ENCODE data around the gene OR6S1. TPM values are rescaled to one million over a fixed set of nuclear protein-coding genes. Genes with fewer than 3 reads are reported as not detected.
"Not testable (repeated sequence)": the region's sequence is repeated elsewhere in the genome, so short reads cannot be mapped to it uniquely, and the experiment has no call there.

OR6S1 gene
- total RNA-seq, 1 donor from 2014 or later, result not detected

DNA sequence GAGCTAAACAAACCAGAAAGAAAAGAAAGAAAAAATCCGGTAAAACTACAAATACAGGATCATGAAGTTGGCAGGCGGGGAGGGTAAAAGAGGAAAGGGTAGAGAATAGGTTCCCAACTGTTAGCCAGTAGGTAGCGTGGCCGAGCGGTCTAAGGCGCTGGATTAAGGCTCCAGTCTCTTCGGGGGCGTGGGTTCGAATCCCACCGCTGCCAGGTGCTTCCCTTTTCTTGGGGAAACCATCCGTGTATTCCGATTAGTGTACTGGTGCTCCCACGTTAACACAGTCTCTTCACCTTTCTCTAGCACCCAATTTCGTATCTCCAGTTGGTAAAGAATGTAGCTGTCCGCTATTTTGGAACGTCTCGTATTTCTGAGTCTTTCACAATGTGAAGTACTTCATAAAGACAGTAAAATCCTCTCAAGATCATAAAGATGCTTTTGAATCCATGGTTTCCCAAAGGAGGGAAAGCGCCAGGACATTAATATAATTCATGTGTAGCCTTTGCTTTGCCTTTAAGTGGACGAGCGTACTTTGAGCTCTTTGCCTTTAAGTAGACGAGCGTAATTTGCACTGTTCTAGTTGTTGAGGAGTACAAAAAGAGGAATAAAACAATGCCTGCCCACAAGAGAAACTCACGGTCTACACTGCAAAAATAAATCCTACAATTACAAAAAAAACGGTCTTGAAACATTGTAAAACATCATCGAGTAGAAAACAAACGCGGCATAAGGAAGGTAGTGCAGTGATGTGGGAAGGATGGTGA lies 31.3 kb downstream of the OR6S1 start:
- peak; percentile 45 for DNase-seq

DNA sequence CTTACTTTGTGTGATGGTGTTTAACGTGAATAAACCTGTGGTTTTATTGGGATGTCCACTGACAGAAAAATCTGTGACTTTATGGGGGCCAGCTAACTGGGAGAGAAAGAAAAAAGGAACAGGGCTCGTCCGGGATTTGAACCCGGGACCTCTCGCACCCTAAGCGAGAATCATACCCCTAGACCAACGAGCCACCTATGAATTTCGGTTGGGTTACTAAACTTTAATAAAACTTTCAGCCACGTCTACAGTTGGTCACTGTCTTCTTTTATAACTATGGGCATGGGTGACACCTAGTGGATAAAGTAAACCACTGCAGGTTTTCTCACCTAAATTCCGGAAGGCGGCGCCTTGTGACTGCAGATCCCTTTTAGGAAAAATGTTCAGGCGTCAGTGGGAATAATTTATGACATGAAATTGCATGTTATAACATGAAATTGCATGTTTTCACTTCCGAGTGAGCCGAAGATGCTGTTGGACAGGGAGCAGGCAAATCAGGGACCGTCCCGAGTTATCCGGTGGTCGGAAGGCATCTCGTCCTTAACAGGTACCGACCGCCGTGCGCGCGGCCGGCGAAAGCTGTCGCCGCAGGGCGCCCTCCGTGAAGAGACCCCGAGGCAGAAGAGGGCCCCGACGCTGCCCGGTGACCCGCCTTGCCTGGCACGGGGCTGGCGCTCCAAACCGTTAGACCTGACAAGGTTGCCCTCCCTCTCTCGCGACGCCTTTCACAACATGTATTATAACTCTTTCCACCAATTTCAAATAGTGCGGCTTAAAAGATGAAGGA lies 32.1 kb downstream of the OR6S1 start:
- peak; percentile 39 for DNase-seq

DNA sequence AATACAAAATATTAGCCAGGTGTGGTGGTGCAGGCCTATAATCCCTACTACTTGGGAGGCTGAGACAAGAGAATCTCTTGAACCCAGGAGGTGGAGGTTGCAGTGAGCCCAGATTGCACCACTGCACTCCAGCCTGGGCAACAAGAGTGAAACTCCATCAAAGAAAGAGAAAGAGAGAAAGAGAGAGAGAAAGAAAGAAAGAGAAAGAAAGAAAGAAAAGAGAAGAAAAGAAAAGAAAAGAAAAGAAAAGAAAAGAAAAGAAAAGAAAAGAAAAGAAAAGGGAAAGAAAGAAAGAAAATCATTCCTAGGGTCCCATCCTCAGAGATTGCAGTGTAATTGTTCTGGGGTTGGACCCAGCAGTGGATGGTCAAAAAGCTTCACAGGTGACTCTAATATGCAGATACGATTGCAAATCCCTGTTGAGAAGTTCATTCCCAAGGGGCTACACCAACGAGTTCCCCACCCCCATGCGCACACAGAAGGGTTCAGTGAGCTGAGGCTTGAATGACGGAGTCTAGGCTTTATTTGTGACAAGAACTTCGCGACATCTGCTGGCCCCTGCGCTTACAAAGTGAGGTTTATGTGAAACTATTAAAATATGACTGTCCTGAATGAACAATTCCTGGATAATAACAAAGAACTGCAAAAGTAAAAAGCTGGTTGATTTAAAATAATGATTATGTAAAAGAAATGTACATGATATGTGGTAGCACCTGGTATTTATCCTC lies 32.9 kb downstream of the OR6S1 start:
- no peak for DNase-seq

DNA sequence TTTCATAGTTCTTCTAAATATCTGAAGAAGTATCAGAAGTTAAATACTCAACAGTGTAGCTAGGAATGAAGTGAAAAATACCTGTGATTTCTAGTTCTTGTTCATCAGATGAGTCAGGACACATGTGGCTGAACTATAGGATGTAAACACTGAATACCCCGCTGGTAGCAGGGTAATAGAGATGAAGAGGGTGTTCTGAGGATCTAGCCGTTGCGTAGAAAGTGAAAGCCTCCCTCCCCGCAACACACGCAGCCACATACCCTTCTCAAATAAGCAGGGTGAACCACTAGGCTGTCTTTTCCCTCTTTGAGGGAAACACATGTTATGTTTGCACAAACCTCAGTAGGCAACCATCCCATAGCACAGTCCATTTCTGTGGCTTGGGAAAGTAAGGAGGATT lies 33.9 kb downstream of the OR6S1 start:
- DNase-seq, result no peak

DNA sequence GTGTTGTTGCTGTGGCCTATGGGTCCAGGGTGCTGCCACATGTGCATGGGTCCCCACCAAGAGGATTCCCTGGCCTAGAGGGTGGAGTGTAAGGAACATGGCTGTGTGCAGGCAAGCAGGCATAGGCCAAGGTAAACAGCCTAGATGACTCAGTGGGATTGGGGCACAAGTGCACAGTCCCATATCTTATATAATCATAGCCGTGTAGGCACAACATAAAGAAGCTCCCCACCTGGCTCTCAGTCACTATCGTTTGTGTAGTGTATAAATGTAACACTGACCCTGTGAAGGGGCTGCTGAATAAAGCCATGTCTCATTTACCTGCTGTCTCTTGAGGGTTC lies 34.6 kb downstream of the OR6S1 start:
- no peak for DNase-seq

DNA sequence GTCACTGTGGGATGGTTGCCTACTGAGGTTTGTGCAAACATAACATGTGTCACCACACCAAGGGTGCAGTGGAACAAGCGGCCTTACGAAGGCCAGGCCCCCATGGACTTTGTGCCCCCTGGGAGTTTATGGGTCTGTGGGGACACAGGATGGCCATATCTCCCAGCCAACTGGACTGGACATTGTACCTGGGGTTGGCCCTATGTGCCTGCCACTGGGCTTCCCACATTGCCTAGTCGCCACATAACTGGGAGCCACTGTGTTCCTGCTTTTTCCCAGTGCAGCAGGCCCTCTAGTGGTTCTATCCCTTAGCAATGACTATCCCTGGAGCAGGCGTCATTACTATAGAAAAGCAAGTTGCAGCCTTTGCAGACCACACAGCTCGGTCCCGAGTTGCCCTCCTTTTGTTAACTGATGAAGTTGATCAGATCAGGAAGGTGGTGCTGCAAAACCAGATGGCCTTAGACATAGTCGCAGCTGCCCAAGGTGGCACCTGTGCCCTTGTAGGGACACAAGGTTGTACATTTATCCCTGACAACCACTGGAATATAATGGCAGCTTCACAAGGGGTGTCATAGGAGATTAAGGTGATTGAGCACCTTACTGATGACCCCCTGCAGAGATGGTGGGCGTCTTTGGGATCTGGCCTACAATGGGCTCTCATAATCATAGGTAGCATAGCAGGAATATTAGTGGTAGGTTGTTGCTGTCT lies 35.1 kb downstream of the OR6S1 start:
- DNase-seq, result no peak

DNA sequence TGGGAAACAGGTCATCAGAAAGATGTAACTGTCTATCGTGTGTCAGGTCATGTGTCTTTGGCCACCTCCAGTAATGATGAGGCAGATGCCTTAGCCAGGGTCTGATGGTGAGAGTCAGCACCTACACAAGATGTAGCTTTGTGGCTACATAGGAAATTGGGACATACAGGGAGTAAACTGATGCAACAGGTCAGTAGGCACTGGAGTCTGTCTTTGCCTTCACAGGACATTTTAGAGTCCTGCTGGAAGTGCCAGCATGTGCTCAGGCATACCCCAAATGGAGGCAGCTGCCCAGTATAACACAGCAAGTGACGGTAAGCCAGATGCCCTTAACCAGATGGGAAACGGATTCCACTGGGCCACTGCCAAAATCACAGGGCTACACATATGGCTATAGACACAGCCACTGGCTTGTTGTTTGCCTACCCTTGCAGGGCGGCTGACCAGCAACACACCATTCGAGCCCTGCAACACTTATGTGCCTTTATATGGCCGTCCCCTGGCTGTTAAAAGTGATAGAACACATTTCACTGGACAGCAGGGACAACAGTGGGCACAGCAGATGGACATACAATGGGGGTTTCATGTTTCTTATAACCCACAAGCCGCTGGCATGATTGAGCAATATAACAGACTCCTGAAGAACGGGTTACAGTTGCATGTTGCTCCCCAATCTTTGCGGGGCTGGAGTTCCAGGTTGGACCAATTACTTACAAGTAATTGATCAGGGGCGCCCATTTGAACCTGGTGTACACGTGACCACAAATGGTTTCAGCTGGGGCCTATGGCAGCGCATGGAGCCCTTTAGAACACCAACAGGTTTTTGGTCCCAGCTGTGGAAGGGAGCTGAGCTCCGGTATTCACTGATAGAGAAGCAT lies 37.4 kb downstream of the OR6S1 start:
- DNase-seq, result no peak

DNA sequence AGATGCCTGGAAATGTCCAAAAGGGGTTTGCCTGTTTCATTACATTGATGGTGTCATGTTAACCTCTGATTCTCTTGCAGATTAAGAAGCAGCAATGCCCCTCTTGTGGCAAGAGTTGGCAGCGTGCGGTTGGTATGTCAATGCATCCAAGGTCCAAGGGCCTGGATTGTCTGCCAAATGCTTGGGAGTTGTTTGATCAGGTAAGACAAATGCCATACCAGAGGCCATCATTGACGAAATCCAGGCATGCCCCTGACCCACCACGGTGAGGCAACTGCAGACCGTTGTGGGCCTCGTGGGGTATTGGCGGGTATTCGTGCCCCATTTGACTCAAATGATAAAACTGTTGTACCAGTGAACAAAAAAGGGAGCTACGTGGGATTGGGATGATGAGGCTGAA lies 38.9 kb downstream of the OR6S1 start:
- no peak for DNase-seq

DNA sequence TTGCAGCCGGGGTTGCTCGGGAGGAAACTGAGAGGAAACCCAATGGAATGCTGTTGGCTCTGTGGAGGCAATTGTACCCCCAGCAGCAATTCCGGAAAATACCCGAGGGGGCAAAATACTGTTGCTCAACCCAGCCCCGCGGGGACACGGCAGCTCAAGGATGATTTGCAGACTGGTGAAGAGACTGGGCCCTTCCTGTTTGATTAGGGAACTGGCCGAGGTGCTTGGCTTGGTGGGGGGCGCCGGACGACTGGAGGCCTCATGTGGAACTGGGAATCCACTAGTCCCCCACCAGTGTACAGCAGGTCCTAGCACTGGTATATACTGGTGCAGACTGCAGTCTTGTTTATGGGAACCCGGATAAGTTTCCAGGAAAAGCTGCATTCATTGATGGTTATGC lies 40.0 kb downstream of the OR6S1 start:
- no peak for DNase-seq

DNA sequence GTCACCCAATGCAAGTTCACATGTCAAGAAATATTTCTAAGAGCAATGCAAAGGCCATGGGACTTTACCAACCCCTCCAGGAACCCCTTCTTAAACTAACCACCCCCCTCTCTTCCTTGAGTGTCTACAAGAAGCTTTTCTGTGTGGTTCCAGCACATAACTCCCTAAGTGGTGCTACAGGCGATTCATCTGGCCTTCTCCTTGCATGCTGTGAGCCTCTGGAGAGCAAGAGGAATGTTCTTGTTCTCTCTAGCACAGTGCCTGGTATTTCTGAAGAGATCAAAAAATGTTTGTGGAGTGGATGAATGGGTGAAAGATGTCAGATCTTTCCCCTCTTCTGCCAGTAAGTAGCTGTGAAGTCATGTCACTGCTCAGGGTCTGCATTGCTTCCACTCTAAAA lies 44.4 kb downstream of the OR6S1 start:
- DNase-seq, result no peak

DNA sequence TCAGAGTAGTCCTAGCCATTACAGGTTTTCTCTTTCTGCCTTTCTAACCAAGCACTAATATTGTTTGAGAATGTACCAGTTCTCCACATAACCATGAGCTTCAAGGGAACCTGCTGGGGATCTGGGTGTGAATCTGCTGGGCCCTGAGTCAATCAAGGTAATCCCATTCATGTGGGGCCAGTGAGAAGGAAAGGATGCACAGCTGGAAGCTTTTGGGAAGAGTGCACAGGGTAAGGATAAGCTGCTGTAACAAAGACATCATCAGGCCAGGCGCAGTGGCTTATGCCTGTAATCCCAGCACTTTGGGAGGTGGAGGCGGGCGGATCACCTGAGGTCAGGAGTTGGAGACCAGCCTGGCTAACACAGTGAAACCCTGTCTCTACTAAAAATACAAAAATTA lies 45.8 kb downstream of the OR6S1 start:
- DNase-seq, result not testable (repeated sequence)

DNA sequence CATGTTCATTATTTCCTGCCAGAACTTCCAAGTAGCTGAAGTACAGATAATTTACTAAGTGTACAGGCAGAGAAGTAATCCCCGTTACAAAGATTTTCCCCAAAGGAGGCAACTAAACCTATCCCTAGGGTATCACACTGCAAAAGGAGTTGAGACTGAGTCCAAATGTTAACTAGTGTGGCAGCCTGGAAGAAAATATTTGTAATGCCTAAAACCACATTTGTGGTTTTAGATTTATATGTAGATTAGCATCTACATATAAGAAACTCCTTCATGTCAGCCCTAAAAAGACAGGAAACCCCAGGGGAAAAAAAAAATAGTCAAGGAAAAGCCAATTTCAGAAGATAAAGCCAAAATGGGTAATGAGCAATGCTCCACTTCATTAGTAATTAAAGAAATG lies 48.9 kb downstream of the OR6S1 start:
- DNase-seq, result no peak

DNA sequence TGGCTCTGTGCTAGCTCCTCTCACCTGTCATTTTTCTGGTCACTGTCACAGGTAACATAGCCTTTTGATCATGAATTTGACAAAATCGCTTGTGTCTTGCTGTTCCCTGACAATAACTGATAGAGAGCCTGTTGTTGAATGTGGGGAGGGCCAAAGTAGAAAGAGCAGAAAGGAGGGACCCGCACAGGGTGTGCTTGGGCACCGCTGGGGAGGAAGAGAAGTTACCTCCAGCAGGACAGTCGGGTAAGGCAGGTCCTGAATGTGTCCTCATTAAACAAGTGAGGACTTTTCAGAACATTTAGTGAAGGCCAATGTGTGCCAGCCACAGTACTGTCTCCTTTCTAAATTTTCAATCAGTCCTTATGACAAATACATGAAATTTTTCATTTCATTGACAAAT lies 50.3 kb downstream of the OR6S1 start, which contains the start of gene RNASE12:
Gene RNASE12 (minus strand): TSS at position 142 of the 400 bp plus-strand sequence. CDS start 653 bp downstream, outside the sequence.
- DNase-seq, result no peak

Small RNA genes lying within 50 kb of the gene (small RNA-seq; reads per million reads assigned to genes)
- gene RF00019, result not detected

Other genes with a start within 250 kb of the OR6S1 start
- gene TEP1, start 228.2 kb downstream of the OR6S1 start, total RNA-seq, result 8.4 TPM
- gene KLHL33, start 205.5 kb downstream of the OR6S1 start, total RNA-seq, result 0.31 TPM
- gene OSGEP, start 186.9 kb downstream of the OR6S1 start, total RNA-seq, result 36.8 TPM
- 56.9 TPM for gene APEX1, start 186.5 kb downstream of the OR6S1 start, total RNA-seq
- gene PIP4P1, start 180.3 kb downstream of the OR6S1 start, total RNA-seq, result 26.0 TPM
- gene PNP, start 172.3 kb downstream of the OR6S1 start, total RNA-seq, result 3.1 TPM
- not detected for gene RNASE10, start 136.2 kb downstream of the OR6S1 start, total RNA-seq
- not detected for gene RNASE9, start 80.6 kb downstream of the OR6S1 start, total RNA-seq
- gene RNASE11, start 53.7 kb downstream of the OR6S1 start, total RNA-seq, result not detected
- not detected for gene RNASE12, start 50.3 kb downstream of the OR6S1 start, total RNA-seq
- 2.2 TPM for gene RNASE4, start 42.9 kb upstream of the OR6S1 start, total RNA-seq
- 0.16 TPM for gene ANG, start 47.1 kb upstream of the OR6S1 start, total RNA-seq
- not detected for gene EDDM3A, start 104.2 kb upstream of the OR6S1 start, total RNA-seq
- not detected for gene EDDM3B, start 126.7 kb upstream of the OR6S1 start, total RNA-seq
- 1.1 TPM for gene RNASE6, start 139.6 kb upstream of the OR6S1 start, total RNA-seq
- 9.2 TPM for gene RNASE1, start 161.2 kb upstream of the OR6S1 start, total RNA-seq
- not detected for gene RNASE3, start 249.7 kb upstream of the OR6S1 start, total RNA-seq